HTERT RPE-1 (cell line): ENCODE measurements around the gene MYCN.

ENCODE experiments used
- in situ Hi-C: fragments of 300-500 bp; cut with MboI; formaldehyde crosslinking; loops from 4 replicates; pipeline ENCODE4 v1.14.3; 2020; ENCODE audit warnings: low sequenced_read_pairs

The MYCN gene

GRCh38 chr2:15974565-15975260 lies 34.4 kb downstream of the MYCN start:
- in situ Hi-C loops, result no loop called here

- in situ Hi-C loops, result no loop called here
These were observed 34.9 kb downstream of the MYCN start for GRCh38 chr2:15975261-15975600.

DNA sequence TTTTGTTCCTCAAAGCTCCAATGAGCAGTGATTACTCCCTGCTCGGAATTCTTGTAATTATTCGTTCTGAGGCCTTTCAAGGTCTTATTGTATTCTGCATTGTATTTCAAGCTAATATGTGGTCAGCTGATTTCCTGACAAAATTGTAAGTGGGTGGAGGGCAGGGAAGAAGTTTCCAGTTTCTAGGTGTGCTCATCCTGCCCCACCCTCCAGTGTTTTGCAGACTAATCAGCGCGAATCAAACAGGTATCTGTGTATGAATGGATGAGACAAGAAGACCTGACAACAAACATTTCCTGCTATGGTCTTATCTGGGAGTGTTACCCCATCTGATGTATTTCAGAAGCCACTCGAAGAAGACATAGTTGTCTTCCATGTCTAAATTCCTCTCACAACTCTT lies 35.3 kb downstream of the MYCN start:
- in situ Hi-C loops, result no loop called here

DNA sequence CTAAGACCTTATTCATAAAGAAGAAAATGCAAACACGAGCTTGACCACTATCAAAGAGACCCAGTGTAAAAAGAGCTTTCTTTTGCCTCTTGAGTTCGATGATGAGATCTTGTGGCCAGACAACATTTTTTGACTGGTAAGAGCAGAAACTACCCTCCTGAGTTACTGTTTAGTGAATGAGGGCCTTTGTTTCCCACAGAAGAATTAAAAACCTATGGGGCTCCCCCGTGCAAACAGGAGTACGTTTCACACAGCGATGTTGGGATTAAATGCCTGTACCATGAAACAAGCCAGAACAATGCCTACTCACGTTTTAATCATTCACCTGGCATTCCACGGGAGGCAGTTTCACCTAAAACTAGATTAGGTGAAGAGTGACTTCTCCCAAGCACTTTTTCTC lies 36.0 kb downstream of the MYCN start:
- in situ Hi-C loops, result no loop called here

DNA sequence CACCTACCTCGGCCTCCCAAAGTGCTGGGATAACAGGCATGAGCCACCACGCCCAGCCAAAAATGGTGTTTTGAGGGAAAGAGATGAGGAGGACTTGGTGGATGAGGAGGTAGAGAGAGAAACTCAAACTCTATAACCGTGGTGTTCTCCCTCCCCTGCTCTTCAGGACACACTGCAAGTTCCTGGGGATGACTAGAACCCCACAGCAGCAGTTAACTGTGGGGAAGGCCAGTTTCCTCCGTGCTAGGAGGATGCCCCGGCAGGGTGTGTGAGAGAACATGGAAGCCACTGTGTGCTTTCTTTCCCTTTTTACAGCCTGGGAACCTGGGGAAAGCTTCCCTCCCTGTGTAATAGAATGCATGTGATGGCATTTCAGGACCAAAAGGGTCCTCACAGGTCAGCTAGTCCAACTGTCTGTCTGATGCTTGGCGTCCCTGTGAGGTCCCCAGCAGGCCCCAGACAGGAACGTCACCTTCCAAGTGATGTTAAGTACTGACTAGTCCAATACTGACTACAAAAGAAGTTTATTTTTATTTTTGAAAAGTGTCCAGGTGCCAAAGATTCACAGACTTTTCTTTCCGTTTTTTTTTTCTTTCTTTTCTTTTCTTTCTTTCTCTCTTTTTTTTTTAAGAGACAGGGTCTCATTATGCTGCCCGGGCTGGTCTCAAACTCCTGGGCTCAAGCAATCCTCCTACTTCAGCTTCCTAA lies 38.9 kb downstream of the MYCN start:
- in situ Hi-C loops, result no loop called here

DNA sequence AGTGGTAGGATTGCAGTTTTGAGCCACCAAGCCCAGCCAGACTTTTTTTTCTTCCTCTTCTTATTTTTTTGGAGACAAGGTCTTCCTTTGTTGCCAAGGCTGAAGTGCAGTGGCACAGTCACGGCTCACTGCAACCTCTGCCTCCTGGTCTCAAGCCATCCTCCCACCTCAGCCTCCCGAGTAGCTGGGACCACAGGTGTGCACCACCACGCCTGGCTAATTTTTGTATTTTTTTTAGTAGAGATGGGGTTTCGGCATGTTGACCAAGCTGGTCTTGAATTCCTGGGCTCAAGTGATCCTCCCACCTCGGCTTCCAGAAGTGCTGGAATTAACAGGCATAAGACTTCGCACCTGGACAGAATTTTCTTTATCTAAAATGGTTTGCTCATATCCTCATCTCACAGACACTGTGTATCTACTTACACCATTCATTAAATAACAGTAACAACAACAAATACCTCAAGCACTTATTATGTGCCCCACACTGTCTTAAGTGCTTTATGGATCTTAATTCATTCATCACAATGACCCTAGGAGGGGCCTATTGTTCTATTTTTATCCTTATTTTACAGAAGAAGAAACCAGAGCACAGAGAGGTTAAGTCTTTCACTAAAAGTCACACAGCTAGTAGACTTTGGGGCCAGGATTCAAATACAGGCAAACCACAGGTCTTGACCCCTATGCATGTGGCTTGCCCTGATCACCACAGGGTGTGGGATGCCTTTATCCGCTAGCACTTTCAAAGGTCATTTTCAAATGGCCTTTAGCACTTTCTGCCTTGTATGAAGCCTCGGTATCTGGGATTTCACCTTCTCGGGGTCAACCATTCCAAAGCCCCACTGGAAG lies 39.6 kb downstream of the MYCN start:
- in situ Hi-C loops, result no loop called here

DNA sequence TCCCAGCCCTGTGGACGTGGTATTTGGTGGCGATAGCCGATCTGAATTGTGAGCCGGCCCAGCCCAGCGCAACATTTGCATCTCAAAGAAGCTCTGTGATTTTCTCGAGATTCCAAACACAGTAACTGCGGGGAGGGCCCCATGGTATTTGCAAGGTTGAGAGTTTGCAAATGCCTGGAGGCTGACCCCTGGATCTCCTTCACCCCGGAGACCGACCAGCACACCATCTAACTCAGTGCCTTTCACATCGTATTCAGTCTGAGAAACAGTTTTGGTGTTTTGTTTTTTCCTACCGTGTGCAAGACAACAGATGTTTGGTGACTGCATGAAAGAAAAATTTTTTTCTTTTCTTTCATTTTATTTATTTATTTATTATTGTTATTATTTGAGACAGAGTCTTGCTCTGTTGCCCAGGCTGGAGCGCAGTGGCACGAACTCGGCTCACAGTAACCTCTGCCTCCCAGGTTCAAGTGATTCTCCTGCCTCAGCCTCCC lies 40.3 kb downstream of the MYCN start:
- in situ Hi-C loops, result no loop called here

- in situ Hi-C loops, result no loop called here
These were observed 41.3 kb downstream of the MYCN start for GRCh38 chr2:15981646-15982045.

DNA sequence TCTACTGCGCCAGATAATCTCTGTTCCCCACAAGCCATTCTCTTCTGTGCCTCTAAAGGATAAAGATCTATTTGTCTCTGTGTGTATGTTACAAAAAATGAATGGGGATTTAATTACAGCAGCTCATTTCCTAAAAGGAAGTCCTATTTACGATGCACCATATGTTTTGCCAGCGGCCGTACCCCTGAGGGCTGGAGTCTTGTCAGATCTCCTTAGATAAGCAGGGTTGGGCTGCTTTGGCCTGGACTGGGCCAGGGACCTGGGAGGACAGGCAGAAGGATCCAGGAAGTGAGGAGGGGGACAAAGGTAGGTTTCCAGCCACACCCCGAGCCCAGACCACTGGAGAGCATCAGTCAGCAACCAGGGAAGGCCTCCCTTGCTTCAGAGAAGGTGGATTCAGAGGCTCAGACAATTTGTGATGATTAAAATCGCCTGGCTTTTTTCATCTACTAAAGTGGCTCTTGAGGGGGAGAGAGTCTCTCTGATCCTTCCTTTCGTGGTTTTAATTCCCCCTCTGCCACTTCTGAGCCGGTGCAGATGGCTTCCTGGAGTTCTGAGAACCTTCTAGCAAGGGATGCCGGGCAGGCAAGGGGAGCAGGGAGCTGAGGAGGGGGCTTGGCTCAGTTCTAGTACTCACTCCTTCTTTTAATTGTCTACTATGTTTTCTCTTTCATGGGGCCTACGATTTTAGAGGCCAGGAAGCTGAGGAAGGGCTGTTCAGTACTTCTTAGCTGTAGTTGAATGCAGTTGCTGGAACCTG lies 42.1 kb downstream of the MYCN start:
- in situ Hi-C loops, result no loop called here

DNA sequence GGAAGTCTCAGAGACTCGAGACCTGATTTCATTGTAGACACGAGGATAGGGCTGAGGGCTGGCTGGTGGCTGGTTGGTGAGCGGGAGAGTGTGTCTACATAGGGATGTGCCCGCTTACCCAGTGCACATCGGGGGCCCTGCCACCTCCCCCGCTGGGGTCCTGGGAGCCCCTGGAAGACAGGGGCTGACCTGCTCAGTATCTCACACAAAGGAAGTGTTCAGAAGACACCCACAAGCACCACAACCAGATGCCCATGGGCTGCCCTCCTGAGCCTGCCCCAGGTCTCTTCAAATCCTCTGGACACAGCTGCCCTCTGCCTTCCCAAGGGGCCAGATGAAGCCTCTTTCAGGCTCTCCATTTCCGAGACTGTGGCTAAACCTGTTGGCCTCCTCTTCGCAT lies 43.1 kb downstream of the MYCN start:
- in situ Hi-C loops, result no loop called here

DNA sequence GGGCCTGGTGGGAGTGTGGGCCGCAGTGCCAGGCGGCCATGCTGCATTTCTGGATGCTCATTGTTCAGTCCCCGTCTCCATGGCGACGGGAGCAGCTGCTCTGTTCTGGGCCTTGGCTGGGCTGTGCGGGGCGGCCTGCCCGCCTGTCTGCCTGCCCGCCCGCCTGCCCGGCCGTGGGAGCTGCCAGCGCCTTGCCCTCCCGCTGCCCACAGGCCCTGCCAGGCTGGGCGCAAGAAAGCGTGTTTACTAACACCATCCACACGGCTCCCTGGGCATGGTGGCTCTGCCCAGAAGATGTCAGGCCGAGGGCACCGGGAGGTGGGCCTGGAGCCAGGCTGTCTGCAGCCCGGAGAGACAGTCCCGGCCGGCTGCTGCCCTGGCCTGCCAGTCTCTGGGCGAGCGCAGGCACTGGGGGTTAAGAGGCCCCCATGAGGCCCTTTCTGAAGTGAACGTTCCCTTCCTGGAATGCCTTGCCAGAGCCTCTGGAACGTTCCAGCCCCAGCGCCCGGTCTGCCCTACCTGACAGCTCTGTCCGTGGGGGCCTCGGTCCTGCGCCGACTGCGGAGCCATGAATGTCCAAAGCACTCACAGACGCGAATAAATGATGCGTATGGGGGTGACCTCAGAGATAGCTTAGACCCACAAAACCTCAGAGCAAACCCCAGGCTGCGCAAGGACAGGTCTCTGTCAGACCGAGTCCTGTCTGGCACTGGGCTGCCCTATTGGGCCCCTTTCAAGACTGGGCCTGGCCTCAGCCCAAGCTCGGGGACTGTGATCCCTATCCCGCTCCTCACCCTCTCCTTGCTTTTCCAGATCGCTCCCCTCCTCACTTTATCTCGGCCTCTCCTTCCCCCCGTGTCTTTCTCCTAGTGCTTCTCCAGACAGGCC lies 44.3 kb downstream of the MYCN start:
- in situ Hi-C loops, result no loop called here

DNA sequence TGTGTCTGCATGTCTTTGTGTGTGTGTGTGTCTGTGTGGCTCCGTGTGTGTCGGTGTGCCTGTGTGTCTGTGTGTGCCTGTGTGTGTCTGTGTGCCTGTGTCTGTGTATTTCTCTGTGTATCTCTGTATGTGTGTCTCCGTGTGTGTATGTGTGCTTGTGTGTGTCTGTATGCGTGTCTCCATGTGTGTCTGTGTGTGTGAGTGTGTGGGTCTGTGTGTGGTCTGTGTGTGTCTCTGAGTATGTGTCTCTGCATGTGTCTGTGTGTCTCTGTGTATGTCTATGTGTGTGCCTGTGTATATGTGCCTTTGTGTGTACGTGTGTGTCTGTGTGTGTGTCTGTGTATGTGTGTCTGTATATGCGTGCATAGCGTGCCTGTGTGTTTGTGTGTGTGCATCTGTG lies 45.2 kb downstream of the MYCN start:
- in situ Hi-C loops, result no loop called here

DNA sequence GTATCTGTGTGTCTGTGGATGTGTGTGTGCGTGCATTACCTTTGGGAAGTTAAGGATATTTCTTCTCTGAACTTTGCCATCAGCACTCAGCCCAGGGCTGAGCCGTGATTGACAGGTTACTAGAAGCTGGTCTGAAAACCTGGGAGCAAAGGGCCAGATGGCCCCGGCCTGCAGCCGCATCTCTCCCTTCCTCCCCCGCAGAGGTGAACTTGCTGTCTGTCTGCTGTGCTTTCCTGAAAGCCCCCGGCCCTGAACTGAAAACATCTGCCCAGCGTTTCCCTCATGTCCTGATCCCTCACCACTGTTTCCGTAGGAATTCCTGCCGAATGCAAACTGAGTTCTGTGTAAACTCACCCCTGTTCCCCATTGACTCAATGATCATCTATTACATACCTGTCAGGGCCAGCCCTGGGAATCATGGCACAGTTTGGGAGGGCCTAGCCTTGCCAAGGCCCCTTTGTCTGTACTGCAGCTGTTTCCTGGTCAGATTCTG lies 45.8 kb downstream of the MYCN start:
- in situ Hi-C loops, result no loop called here

DNA sequence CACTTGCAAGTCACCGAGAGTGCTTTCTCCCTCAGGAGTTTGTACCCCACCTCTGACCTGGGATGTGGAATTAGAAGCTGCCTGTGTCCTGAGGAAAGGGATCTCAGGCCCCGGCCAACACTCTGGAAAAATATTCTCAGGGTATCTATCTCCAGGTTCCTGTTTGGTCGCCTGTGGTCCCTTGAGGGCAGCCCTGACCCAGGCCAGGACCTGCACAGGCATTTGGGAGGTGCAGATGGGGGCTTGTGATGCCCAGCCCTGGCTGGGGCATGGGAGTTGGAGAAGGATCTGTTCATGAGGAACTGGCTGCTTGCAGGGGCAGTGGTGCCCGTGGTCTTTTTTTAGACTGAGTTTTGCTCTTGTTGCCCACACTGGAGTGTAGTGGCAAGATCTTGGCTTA lies 46.3 kb downstream of the MYCN start:
- in situ Hi-C loops, result no loop called here

GRCh38 chr2:15988733-15989132 lies 48.4 kb downstream of the MYCN start:
- in situ Hi-C loops, result no loop called here

DNA sequence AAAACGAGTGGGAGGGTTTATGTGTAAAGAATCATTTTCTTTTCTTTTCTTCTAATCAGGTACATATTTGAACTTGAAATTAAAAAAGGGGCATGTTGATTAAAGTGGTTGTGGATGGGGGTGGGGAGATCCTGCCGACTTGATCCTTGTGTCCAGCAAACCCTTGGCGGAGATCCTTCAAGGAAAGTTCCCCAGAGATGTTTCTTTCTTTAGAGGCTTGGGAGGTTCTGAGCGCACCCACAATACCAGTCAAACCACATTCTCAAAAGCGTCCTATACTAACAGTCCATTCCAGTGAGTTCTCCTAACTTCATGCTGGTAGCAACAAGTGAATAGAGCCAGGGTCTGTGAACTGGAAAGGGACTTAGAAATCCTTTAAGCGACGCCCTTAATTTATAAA lies 49.2 kb downstream of the MYCN start:
- in situ Hi-C loops, result no loop called here

DNA sequence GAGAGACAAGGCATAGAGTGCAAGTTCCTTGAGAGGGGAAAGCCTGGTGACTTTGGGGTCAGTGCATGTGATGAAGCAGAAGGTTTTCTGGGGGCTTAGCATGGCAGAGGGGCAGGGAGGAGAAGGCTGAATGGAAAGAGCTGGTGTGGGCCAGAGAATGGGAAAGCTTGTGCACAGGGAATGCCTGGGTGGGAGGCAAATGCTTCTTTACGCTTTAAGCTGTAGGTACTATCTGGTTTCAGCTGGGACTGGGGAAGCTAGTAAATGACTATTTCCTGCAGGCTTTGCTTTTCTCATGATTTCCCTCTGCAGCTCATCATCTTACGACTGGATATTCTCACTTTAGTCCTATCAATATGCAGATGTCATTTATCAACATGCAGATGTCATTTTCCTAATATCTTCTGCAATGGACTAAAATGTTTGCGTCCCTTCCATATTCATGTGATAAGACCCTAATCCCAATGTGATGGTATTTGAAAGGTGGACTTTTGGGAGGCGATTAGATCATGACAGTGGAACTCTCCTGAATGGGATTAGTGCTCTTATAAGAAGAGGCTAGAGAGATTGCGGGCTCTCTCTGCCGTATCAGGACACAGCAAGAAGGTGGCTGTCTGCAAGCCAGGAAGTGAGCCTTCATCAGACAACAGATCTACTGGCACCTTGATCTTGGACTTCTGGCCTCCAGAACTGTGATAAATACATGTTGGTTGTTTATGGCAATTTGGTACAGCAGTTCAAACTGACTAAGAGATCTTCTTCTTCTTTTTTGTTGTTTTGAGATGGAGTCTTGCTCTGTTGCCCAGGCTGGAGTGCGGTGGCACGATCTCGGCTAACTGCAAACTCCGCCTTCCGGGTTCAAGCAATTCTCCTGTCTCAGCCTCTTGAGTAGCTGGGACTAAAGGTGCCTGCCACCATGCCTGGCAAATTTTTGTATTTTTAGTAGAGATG lies 50.1 kb downstream of the MYCN start:
- in situ Hi-C loops, result no loop called here

GRCh38 chr2:15991231-15991630 lies 50.9 kb downstream of the MYCN start:
- in situ Hi-C loops, result no loop called here
